GM18505 (cell line): ENCODE data around the gene ADAM8.

Experiments used
- ATAC-seq: cut with Tn5 transposase; IDR thresholded peaks from one replicate; pipeline ENCODE4 v1.9.1; 2021; ENCODE audit not compliant: unreplicated experiment
- POLR2A ChIP-seq: IDR thresholded peaks from 4 replicates; pipeline ENCODE4 v1.6.1; 2011; ENCODE audit warnings: borderline replicate concordance; ENCODE audit not compliant: insufficient read depth, insufficient read length; ENCODE audit errors: extremely low read depth

The ADAM8 gene

DNA sequence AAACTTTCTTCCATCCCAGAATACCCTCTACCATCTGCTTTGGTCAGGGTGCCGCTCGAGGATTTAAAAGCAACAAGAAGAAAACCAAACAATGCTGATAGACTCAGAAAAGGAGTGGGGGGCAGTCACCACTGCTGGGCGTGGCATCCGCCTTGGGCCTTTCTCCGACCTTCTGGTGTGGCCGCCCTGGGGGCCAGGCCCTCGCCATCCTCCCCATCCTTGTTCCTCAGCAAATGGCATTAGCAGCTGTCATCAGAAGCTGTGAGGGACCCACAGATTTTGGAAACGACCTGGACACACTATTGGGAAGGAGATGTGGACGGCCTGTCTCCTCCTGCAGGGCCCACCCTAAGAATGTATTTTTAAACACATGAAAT lies 36.1 kb upstream of the ADAM8 start:
- no peak for TF ChIP-seq POLR2A
- no peak for ATAC-seq

GRCh38 chr10:133312016-133312768 lies 35.5 kb upstream of the ADAM8 start:
- TF ChIP-seq POLR2A = no peak
- ATAC-seq = no peak

DNA sequence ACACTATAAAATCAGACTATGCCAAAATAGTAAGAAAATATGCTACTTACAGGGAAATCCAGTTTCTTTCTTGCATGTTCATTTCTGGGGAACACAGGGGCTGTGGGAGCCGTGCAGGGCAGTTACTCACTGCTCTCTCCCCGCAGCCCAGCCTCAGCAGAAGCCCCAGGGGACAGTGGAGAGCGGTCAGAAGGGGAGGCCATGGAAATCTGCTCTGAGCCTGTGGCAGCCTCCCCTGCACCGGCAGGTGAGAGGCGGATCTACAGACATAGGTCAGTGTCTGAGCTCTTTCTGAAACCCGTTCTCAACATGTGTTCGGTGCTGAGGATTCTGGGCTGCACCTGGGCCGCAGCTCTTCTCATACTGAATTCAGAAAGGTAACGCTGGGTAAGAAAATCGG lies 34.9 kb upstream of the ADAM8 start:
- no peak for TF ChIP-seq POLR2A

GRCh38 chr10:133310789-133311188 lies 34.1 kb upstream of the ADAM8 start:
- ATAC-seq = no peak
- no peak for TF ChIP-seq POLR2A

More for the DNA sequence above, 34.9 kb upstream of the ADAM8 start:
- no peak for ATAC-seq

GRCh38 chr10:133310399-133310755 lies 33.7 kb upstream of the ADAM8 start:
- TF ChIP-seq POLR2A = no peak
- ATAC-seq = no peak

GRCh38 chr10:133309720-133310398 lies 33.2 kb upstream of the ADAM8 start:
- no peak for TF ChIP-seq POLR2A
- no peak for ATAC-seq

GRCh38 chr10:133309100-133309719 lies 32.5 kb upstream of the ADAM8 start:
- no peak for TF ChIP-seq POLR2A

GRCh38 chr10:133308421-133309099 lies 31.9 kb upstream of the ADAM8 start, which contains the start of the genes TUBGCP2 and ZNF511:
Gene TUBGCP2, minus strand, starts transcription at chr10:133308872. Its CDS starts 5,931 bp downstream, at chr10:133302941.
Gene ZNF511, plus strand, starts transcription at chr10:133308914. Its CDS starts 30 bp downstream, at chr10:133308944.
- ATAC-seq = peak; percentile 68
- peak; percentile 83 for TF ChIP-seq POLR2A

More at GRCh38 chr10:133309100-133309719, 32.5 kb upstream of the ADAM8 start:
- peak; percentile 72 for ATAC-seq

DNA sequence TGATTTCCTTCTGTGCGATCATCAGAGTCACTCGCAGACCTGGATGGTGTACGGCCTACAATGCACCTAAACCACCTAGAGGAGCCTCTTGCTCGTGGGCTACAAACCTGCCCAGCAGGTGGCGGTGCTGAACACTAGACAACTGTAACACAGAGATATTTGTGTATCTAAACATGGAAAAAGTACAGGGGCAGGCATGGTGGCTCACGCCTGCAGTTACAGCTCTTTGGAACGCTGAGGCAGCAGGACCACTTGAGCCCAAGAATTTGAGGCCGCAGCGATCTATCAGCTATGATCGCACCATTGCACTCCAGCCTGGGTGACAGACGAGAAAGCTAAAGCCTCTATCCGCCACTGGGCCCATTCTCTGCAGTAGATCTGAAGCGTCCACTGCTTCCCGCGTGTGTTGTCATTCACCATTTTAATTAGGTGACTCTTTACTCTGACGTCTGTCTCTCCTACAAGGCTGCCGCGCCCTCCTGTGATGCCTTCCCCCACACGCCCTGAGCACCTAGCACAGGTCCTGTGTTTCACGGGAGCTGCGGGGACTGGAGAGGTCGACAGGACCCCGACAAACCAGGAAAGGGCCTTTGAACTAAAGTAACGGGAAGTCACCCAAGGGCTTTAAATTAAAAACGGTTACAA lies 31.2 kb upstream of the ADAM8 start:
- ATAC-seq = peak; percentile 43
- TF ChIP-seq POLR2A = no peak

DNA sequence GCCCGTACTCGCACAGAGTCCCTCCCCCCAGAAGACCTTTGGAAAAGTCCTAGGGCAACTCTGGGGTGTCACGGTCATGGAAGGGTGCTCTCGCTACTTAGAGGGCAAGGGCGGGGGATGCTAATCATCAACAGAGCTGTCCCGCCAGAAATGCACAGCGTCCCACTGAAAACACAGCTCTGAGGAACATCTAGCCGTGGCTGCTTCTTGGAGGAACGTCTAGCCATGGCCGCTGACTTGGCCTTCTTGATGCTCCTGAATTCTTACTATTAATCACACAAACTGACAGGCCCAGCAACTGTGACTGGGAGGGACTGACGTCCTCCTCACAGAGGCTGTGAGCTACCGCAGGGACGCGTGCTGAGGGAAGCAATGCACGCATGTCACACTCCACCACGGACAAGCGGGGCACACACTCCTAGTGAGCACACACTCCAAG lies 30.3 kb upstream of the ADAM8 start:
- TF ChIP-seq POLR2A = no peak
- no peak for ATAC-seq

GRCh38 chr10:133306097-133306476 lies 29.4 kb upstream of the ADAM8 start:
- TF ChIP-seq POLR2A = no peak
- ATAC-seq = no peak

DNA sequence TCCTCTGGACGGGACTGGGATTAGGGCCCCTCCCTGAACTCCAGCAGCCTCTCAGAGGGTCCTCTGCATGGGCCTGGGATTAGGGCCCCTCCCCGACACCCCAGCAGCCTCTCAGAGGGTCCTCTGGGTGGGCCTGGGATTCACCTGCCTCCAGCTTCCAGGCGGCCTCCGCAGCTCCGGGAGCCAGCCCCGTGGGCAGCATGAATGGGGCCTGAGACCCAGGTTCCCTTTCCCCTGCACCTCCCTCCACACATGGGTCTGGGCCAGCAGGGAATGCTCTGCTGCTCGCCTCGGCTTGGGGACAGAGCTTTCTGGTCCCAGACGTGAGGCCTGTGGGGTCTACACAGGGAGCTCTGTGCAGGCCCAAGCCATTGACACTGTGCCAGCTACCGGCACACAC lies 26.5 kb upstream of the ADAM8 start:
- ATAC-seq = no peak
- no peak for TF ChIP-seq POLR2A

DNA sequence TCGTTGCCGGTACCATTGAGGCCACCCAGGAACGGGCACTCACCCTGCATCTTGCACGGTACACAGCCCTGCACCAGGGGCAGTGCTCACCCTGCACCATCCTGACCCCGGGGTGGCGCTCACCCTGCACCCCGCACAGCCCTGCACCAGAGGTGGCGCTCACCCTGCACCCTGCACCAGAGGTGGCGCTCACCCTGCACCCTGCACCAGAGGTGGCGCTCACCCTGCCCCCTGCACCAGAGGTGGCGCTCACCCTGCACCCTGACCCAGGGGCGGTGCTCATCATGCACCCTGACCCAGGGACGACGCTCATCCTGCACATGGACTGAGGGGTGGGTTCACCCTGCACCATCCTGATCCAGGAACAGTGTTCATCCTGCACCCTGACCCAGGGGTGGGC lies 25.6 kb upstream of the ADAM8 start:
- TF ChIP-seq POLR2A = no peak
- ATAC-seq = no peak
